Astrocyte (in vitro differentiated cells and primary cell): ENCODE data around the gene PLAAT5. TPM values are rescaled to one million over a fixed set of nuclear protein-coding genes. Genes with fewer than 3 reads are reported as not detected.

ENCODE experiments used
- DNase-seq: peaks from one replicate; pipeline ENCODE4 v3.0.0-alpha.2; 2010; ENCODE audit warnings: low read depth
- FAIRE-seq: peaks from 2 replicates; lab custom pipeline; 2011; peaks lifted over from hg19 to GRCh38; lab: Jason Lieb, UNC
- H2AFZ ChIP-seq: 2 replicates; pipeline ENCODE4 v1.6.0; 2012; ENCODE audit warnings: low read depth, low read length, inconsistent platforms
- H3K27ac ChIP-seq: 2 replicates; pipeline ENCODE4 v1.5.1; 2011; ENCODE audit warnings: low read depth, low read length, inconsistent platforms
- H3K27me3 ChIP-seq: 2 replicates; pipeline ENCODE4 v1.6.0; 2011; ENCODE audit warnings: low read length, inconsistent platforms; ENCODE audit not compliant: insufficient read depth
- H3K36me3 ChIP-seq: 2 replicates; pipeline ENCODE4 v1.5.1; 2011; ENCODE audit warnings: low read length, inconsistent platforms; ENCODE audit not compliant: insufficient read depth
- H3K4me1 ChIP-seq: 2 replicates; pipeline ENCODE4 v1.5.1; 2011; ENCODE audit warnings: low read length, inconsistent platforms; ENCODE audit not compliant: insufficient read depth
- H3K4me2 ChIP-seq: 2 replicates; pipeline ENCODE4 v1.6.0; 2012; ENCODE audit warnings: low read length, inconsistent platforms
- H3K4me3 ChIP-seq: 2 replicates; pipeline ENCODE4 v1.5.1; 2011; ENCODE audit warnings: low read depth, mild to moderate bottlenecking, low read length, inconsistent platforms; ENCODE audit not compliant: insufficient read depth
- H3K79me2 ChIP-seq: 2 replicates; pipeline ENCODE4 v1.6.0; 2012; ENCODE audit warnings: mild to moderate bottlenecking, low read length, inconsistent platforms; ENCODE audit not compliant: insufficient read depth
- H3K9ac ChIP-seq: 2 replicates; pipeline ENCODE4 v1.6.0; 2012; ENCODE audit warnings: mild to moderate bottlenecking, low read length, inconsistent platforms
- H3K9me3 ChIP-seq: 2 replicates; pipeline ENCODE4 v1.5.1; 2012; ENCODE audit warnings: low read depth, mild to moderate bottlenecking, low read length, inconsistent platforms; ENCODE audit not compliant: insufficient read depth
- H4K20me1 ChIP-seq: 2 replicates; pipeline ENCODE4 v1.6.0; 2012; ENCODE audit warnings: low read length, inconsistent platforms; ENCODE audit not compliant: insufficient read depth
- H3K27ac Mint-ChIP-seq: one replicate; pipeline ENCODE4 v1.8.0; 2021; ENCODE audit warnings: mild to moderate bottlenecking, mixed read lengths; ENCODE audit not compliant: unreplicated experiment
- H3K27me3 Mint-ChIP-seq: one replicate; pipeline ENCODE4 v1.8.0; 2021; ENCODE audit warnings: low read depth, mixed read lengths; ENCODE audit not compliant: unreplicated experiment
- H3K36me3 Mint-ChIP-seq: one replicate; pipeline ENCODE4 v1.8.0; 2021; ENCODE audit warnings: low read depth, mixed read lengths; ENCODE audit not compliant: unreplicated experiment
- H3K4me1 Mint-ChIP-seq: one replicate; pipeline ENCODE4 v1.8.0; 2021; ENCODE audit warnings: low read depth, mixed read lengths; ENCODE audit not compliant: unreplicated experiment
- H3K4me3 Mint-ChIP-seq: one replicate; pipeline ENCODE4 v1.8.0; 2021; ENCODE audit warnings: mild to moderate bottlenecking, moderate library complexity, mixed read lengths; ENCODE audit not compliant: unreplicated experiment
- H3K9me3 Mint-ChIP-seq: one replicate; pipeline ENCODE4 v1.8.0; 2021; ENCODE audit warnings: mild to moderate bottlenecking, mixed read lengths; ENCODE audit not compliant: unreplicated experiment
- CTCF ChIP-seq: IDR thresholded peaks from 2 replicates; pipeline ENCODE4 v1.5.1; 2011; ENCODE audit warnings: low read depth, mild to moderate bottlenecking, inconsistent platforms, low read length, moderate library complexity; ENCODE audit not compliant: insufficient read depth
- EZH2 ChIP-seq: IDR thresholded peaks from 2 replicates; pipeline ENCODE4 v1.6.1; 2012; ENCODE audit warnings: mild to moderate bottlenecking, low read length, inconsistent platforms; ENCODE audit not compliant: insufficient read depth
- total RNA-seq: library from RNA; stranded (reverse); gene quantifications from 2 replicates; pipeline ENCODE4 v1.2.1, GENCODE V29; 2021

Gene PLAAT5
- total RNA-seq, 1 donor from 2014 or later, result 0.36 TPM

GRCh38 chr11:63505857-63506528, 15.0 kb upstream of the PLAAT5 start, which contains the start of gene LGALS12:
LGALS12 (plus strand) TSS chr11:63506084; CDS start chr11:63506459, 375 bp downstream.
- no peak within 1 kb of the TSS for H3K27ac Mint-ChIP-seq
- H3K27me3 Mint-ChIP-seq, result peaks cover 18% of the 10 kb centered on the region
- H3K4me2 ChIP-seq, result no peak within 1 kb of the TSS

GRCh38 chr11:63504933-63505586, 14.1 kb upstream of the PLAAT5 start:
- H3K4me1 Mint-ChIP-seq, result no peaks in the 10 kb centered on the region

More at GRCh38 chr11:63505857-63506528, 15.0 kb upstream of the PLAAT5 start, which contains the start of gene LGALS12:
- Histone ChIP-seq H2AFZ (no peak within 1 kb of the TSS), H3K4me1 (peaks cover 9% of the 10 kb centered on the region), H3K9ac (no peak within 1 kb of the TSS), H4K20me1 (no peaks in the 10 kb centered on the region), H3K4me3 (no peak within 1 kb of the TSS), H3K36me3 (no peaks in the 10 kb centered on the region), H3K27me3 (no peaks in the 10 kb centered on the region), H3K79me2 (no peaks in the 10 kb centered on the region), H3K9me3 (no peaks in the 10 kb centered on the region), H3K27ac (no peak within 1 kb of the TSS)
- Mint-ChIP-seq H3K4me1 (peaks cover 2% of the 10 kb centered on the region), H3K9me3 (peaks cover 5% of the 10 kb centered on the region), H3K4me3 (no peak within 1 kb of the TSS), H3K36me3 (no peaks in the 10 kb centered on the region)
- FAIRE-seq (no peak), DNase-seq (peak; percentile 40)
- TF ChIP-seq CTCF, result no peak
- no peak for TF ChIP-seq EZH2

More at GRCh38 chr11:63504933-63505586, 14.1 kb upstream of the PLAAT5 start:
- H3K36me3 ChIP-seq, result no peaks in the 10 kb centered on the region
- no peak overlapping the region for H3K4me2 ChIP-seq
- H3K9ac ChIP-seq, result no peak overlapping the region
- H3K27ac ChIP-seq, result no peak overlapping the region
- H4K20me1 ChIP-seq, result no peaks in the 10 kb centered on the region
- TF ChIP-seq CTCF, result no peak
- TF ChIP-seq EZH2, result no peak
- H3K9me3 Mint-ChIP-seq, result peaks cover 11% of the 10 kb centered on the region
- peaks cover 18% of the 10 kb centered on the region for H3K27me3 Mint-ChIP-seq
- no peaks in the 10 kb centered on the region for H3K79me2 ChIP-seq
- peaks cover 6% of the 10 kb centered on the region for H3K9me3 ChIP-seq
- no peak overlapping the region for H2AFZ ChIP-seq
- H3K4me1 ChIP-seq, result no peaks in the 10 kb centered on the region
- H3K36me3 Mint-ChIP-seq, result peaks cover 4% of the 10 kb centered on the region
- no peaks in the 10 kb centered on the region for H3K27me3 ChIP-seq
- H3K4me3 Mint-ChIP-seq, result no peak overlapping the region
- no peak overlapping the region for H3K27ac Mint-ChIP-seq
- DNase-seq (no peak), FAIRE-seq (no peak)
- no peak overlapping the region for H3K4me3 ChIP-seq
